ENCODE results near the gene ARHGEF10L.

DNA sequence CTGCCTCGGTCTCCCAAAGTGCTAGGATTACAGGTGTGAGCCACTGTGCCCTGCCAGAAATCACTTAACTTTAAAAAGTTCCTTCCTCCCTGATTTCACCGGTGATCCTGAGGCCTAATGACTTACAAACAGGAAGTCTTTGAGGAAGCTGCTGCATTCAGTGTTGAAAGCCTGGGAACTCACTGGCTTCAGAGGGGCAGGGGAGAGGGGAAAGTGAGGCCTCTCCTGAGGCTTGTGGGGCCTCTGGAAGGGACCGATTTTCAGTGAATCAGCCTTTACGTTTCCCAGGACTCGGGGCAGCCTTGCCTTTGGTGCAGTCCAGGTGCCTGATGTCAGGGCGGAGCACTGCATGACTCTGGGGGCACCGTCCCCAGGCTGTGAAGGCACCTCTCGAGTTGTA lies 30.1 kb upstream of the ARHGEF10L start:
- TF ChIP-seq, protein P1, sequence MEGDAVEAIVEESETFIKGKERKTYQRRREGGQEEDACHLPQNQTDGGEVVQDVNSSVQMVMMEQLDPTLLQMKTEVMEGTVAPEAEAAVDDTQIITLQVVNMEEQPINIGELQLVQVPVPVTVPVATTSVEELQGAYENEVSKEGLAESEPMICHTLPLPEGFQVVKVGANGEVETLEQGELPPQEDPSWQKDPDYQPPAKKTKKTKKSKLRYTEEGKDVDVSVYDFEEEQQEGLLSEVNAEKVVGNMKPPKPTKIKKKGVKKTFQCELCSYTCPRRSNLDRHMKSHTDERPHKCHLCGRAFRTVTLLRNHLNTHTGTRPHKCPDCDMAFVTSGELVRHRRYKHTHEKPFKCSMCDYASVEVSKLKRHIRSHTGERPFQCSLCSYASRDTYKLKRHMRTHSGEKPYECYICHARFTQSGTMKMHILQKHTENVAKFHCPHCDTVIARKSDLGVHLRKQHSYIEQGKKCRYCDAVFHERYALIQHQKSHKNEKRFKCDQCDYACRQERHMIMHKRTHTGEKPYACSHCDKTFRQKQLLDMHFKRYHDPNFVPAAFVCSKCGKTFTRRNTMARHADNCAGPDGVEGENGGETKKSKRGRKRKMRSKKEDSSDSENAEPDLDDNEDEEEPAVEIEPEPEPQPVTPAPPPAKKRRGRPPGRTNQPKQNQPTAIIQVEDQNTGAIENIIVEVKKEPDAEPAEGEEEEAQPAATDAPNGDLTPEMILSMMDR (IDR thresholded peaks at IDR 0.05), result no peak
- no peak for TF ChIP-seq POLR2A (IDR thresholded peaks at IDR 0.05)
